Subcutaneous adipose tissue (tissue), 4 donors: ENCODE results near the gene LSAMP. TPM values are rescaled to one million over a fixed set of nuclear protein-coding genes. Genes with fewer than 3 reads are reported as not detected.

Experiments used
- total RNA-seq, 4 donors: library from RNA; depleted of rRNA; stranded (reverse); fragments of >200 nt; gene quantifications; one replicate each; pipeline ENCODE4 v1.1.0, GENCODE V29; 2016
- TF ChIP-seq, protein P1 (sequence below): fragments of 450-650 bp; IDR thresholded peaks from one replicate; pipeline ENCODE4 v1.5.1; 2016; ENCODE audit warnings: low read depth, mild to moderate bottlenecking, control low read depth, antibody characterized with exemption, moderate library complexity

The LSAMP gene
- total RNA-seq, 4 donors from 2014 or later: 0.38 to 1.7 (median 0.71) TPM

DNA sequence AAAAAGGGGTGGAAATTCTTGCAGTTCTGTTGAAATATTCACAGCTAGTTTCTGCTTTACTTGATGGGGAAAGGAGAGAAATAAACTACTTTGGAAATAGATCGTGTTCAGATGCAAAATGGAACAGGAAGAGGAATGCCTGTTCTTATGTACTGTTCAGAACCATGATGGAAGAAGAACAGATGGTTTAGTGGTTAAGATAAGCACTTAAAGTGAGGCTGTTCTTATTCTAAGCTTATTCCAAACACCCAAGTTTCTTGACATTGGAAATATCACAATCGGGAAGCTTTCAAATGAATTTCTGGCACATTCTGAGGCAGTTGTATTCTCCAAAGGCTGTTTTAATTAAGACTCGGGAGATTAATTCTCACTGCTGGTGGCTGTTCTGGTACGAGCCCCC, 228.5 kb downstream of the LSAMP start:
- TF ChIP-seq, protein P1, sequence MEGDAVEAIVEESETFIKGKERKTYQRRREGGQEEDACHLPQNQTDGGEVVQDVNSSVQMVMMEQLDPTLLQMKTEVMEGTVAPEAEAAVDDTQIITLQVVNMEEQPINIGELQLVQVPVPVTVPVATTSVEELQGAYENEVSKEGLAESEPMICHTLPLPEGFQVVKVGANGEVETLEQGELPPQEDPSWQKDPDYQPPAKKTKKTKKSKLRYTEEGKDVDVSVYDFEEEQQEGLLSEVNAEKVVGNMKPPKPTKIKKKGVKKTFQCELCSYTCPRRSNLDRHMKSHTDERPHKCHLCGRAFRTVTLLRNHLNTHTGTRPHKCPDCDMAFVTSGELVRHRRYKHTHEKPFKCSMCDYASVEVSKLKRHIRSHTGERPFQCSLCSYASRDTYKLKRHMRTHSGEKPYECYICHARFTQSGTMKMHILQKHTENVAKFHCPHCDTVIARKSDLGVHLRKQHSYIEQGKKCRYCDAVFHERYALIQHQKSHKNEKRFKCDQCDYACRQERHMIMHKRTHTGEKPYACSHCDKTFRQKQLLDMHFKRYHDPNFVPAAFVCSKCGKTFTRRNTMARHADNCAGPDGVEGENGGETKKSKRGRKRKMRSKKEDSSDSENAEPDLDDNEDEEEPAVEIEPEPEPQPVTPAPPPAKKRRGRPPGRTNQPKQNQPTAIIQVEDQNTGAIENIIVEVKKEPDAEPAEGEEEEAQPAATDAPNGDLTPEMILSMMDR: no peak

DNA sequence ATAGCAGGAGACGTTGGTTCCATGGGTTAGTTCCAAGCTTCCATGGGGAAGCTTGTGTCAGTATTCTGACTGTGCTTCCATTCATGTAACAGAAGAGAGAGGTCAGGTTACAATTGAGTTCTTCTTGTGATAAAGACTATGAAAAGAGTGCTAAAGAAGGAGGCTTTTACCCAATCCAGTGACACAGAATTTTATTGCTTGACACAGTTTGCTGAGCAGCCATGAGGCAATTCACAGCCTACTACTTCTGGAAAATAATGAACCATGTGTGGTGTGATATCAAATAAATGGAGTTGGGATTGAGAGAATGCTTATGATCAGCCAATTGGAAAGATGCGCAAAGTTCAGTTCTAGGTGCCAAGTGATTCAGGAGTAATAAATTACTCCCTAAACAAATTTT, 233.4 kb downstream of the LSAMP start:
- TF ChIP-seq, protein P1: no peak

DNA sequence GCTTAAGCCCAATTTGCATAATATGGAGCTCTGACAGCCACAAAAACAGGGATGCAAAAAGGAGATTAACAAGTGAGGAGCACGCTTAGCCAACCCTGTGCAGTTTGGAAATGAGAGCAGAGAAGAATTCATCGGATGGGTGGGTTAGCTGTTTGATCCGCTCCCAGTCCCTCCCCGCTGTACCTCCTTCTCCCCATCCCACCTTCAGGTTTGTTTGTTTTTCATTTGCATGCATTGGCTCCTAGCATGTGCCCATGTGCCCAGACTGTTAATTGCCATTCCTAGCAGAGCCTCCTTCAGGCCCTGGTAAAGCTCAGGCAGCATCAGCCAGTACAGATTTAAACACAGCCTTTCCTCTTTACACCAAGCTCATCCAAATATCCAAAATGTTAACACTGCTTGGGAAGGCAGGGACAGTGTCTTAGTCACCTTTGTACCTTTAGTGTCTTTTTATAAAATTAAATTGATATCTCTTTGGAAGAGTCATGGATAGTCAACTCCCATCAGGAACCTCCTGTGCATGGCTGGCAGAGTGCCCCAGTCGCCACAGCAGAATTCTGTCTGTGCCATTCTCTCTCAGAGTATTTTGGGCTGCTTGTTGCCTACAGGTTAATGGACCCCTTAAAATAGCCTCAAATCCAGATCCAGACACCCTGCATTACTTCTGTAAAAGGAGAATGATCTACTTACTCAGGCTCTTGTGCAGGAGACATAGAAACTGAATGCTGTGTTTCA, 244.2 kb downstream of the LSAMP start:
- TF ChIP-seq, protein P1: no peak

DNA sequence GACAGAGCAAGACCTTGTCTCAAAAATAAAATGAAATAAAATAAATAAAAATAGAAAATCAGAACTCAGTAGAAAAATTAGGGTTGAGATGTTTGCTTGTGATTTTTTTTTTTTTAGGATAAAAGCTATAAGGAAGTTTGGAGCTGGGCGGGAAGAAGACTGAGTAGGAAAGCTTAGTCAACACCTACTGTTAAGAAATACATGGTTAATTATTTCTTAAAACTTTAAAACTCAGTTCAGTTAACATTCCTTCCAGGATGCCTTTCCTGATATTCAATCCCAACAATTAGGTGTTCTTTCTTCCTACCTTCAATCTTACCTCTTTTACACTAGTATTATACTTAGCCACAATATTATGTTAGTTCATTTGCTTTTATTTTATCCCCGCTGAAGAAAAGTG, 246.2 kb downstream of the LSAMP start:
- TF ChIP-seq, protein P1: no peak

DNA sequence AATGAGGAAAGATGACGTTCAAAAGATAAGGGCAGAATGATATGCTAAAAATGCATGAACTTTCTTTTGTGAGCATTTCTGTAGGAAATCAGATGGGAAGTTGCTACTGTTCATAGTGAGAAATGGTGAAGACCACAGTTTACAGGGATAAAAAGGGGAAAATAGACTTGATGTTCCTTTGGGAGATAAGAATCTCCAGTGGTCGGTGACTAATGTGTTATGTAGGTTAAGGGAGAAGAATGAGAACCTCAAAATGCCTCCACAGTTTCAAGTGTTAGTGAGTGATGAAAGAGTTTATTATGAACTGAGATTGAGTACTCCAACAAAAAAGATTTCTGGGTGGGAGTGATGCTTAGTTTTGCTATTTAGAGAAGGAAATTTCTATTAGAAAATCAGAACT, 247.2 kb downstream of the LSAMP start:
- TF ChIP-seq, protein P1: no peak

DNA sequence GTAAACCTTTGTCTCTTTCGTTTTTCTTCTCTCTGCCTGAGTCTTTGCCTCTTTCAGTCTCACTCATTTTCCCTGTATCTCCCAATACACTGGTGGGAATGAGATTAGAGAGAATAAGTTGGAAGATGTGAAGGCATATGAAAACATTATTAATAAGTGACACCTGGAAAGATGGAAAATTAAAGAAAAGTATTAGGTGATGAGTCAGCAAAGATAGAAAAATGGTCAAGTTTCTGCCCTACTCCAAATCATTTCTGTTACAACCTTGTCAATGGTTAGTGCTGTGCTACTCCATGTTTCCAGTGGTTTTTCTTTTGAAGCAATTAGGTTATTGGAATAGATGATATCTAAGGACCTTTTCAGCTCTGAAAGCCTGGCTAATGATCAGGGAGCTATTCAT, 252.8 kb downstream of the LSAMP start:
- TF ChIP-seq, protein P1: no peak

DNA sequence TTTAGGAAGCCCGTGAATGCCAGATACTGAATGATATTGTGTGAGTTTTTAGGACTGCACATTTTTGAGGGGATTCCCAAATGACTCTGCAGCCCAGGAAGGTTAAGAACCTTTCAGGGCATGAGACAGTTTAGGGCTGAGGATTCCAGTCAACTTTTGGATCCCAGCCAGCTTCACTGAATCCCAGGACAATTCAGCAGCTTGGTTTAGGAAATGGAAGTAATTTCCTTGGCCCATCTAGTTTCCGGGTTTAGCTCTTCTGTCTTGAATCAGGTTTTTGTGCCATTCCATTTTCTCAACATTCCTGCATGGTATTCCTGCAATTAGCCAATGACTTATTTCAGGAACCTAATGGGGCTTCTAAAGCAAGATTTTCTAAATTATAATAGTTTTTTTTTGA, 253.9 kb downstream of the LSAMP start:
- TF ChIP-seq, protein P1: no peak
